Neural progenitor cell (in vitro differentiated cells): Measurements from ENCODE around the gene ELFN1. TPM values are rescaled to one million over a fixed set of nuclear protein-coding genes. Genes with fewer than 3 reads are reported as not detected.

Experiments used
- DNase-seq: peaks from one replicate; pipeline ENCODE4 v3.0.0-alpha.2; 2016; ENCODE audit warnings: low spot score
- H2AFZ ChIP-seq: fragments of 200-600 bp; sonication (generic); replicated peaks from 2 replicates; pipeline ENCODE4 v1.6.1; 2016; ENCODE audit warnings: antibody characterized with exemption
- H3F3A ChIP-seq: fragments of 200-600 bp; sonication (generic); 2 replicates; pipeline ENCODE4 v1.6.1; 2016; ENCODE audit warnings: antibody characterized with exemption, low read depth
- H3K27ac ChIP-seq: fragments of 200-600 bp; sonication (generic); 2 replicates; pipeline ENCODE4 v1.5.1; 2016; ENCODE audit warnings: mild to moderate bottlenecking
- H3K27me3 ChIP-seq: fragments of 200-600 bp; sonication (generic); 2 replicates; pipeline ENCODE4 v1.6.1; 2016; ENCODE audit warnings: mild to moderate bottlenecking, moderate library complexity
- H3K36me3 ChIP-seq: fragments of 200-600 bp; sonication (generic); 2 replicates; pipeline ENCODE4 v1.5.1; 2016
- H3K4me1 ChIP-seq: fragments of 200-600 bp; sonication (generic); 2 replicates; pipeline ENCODE4 v1.6.1; 2016; ENCODE audit warnings: mixed run types
- H3K4me2 ChIP-seq: fragments of 200-600 bp; sonication (generic); 2 replicates; pipeline ENCODE4 v1.6.1; 2016
- H3K4me3 ChIP-seq: fragments of 200-600 bp; sonication (generic); 2 replicates; pipeline ENCODE4 v1.5.1; 2016
- H3K79me2 ChIP-seq: fragments of 200-600 bp; sonication (generic); 2 replicates; pipeline ENCODE4 v1.6.1; 2016; ENCODE audit warnings: low read depth
- H3K9ac ChIP-seq: fragments of 200-600 bp; sonication (generic); 2 replicates; pipeline ENCODE4 v1.6.1; 2016
- H3K9me3 ChIP-seq: fragments of 200-600 bp; sonication (generic); 2 replicates; pipeline ENCODE4 v1.5.1; 2016; ENCODE audit warnings: low read depth
- H4K20me1 ChIP-seq: fragments of 200-600 bp; sonication (generic); 2 replicates; pipeline ENCODE4 v1.6.1; 2016; ENCODE audit warnings: low read depth
- H3K27ac Mint-ChIP-seq: 3 replicates; pipeline ENCODE4 v1.8.0; 2021; ENCODE audit warnings: mixed read lengths
- H3K27me3 Mint-ChIP-seq: 2 replicates; pipeline ENCODE4 v1.8.0; 2022; ENCODE audit warnings: low read depth, mild to moderate bottlenecking, inconsistent platforms, moderate library complexity, mixed read lengths; ENCODE audit not compliant: insufficient read depth
- H3K36me3 Mint-ChIP-seq: 3 replicates; pipeline ENCODE4 v1.8.0; 2021; ENCODE audit warnings: mixed read lengths
- H3K4me1 Mint-ChIP-seq: 3 replicates; pipeline ENCODE4 v1.8.0; 2021; ENCODE audit warnings: mixed read lengths
- H3K4me3 Mint-ChIP-seq: 3 replicates; pipeline ENCODE4 v1.8.0; 2021; ENCODE audit warnings: mild to moderate bottlenecking, moderate library complexity, mixed read lengths
- H3K9me3 Mint-ChIP-seq: 3 replicates; pipeline ENCODE4 v1.8.0; 2020; ENCODE audit warnings: mixed read lengths
- EZH2 ChIP-seq: fragments of 200-600 bp; sonication (generic); IDR thresholded peaks from 2 replicates; pipeline ENCODE4 v1.6.1; 2017; ENCODE audit warnings: antibody characterized with exemption, mild to moderate bottlenecking, moderate library complexity
- EZH2phosphoT487 ChIP-seq: fragments of 200-600 bp; sonication (generic); IDR thresholded peaks from 2 replicates; pipeline ENCODE4 v1.6.1; 2017; ENCODE audit warnings: antibody characterized with exemption
- total RNA-seq: library from RNA; depleted of rRNA; stranded (reverse); fragments of >200 nt; gene quantifications from 2 replicates; pipeline ENCODE4 v1.2.3, GENCODE V29; 2015; ENCODE audit warnings: low replicate concordance
- TF ChIP-seq, protein P1 (sequence below): fragments of 200-600 bp; sonication (generic); IDR thresholded peaks from 2 replicates; pipeline ENCODE4 v1.5.1; 2017; ENCODE audit warnings: antibody characterized with exemption, mild to moderate bottlenecking

ELFN1 gene
- 2.2 and 13.6 TPM in 2 replicates for total RNA-seq

DNA sequence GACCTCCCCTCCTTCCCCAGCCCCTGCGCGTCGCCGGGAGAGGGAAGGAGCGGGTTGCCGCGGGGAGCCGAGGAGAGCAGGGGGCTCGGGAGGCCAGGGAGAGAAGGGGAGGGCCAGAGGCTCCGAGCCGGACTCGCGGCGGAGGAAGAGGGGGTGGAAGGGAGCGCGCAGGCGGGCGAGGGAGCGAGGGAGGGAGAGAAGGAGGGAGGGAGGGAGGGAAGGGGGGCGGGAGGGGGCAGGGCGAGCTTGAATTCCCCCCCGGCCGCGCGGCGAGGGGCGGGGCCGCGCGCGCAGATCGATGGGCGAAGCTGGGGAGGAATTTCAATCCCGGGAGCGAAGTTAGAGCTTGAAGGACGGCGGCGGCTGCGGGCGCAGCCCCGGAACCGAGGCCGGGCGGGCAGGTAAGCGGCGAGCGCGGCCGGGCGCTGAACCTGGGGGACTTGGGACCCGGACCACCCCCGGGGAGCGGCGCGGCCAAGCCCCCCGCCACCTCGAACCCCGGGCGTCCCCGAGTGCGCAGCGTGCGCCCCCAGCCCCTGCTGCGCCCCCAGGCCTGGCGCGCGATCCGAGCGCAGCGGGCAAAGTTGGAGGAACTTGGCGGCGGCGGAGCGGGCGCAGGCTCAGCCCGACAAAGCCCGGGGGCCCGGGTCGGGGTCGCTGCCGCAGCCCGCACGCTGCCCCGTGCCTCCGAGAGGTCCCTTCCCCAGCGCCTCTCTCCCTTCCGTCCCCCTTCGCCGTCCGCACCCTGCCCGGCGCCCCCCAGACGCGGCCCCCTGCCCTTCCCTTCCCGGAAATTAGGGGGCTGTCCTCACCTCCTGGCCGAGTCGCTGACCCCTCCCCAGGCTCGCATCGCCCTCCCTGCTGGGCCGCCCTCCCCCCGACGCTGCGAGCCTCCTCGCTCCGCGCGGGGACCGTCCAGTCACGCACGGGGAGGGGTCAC is at the start of gene ELFN1:
Gene ELFN1 (plus strand): TSS at position 324 of the 940 bp plus-strand sequence. CDS start 74,320 bp downstream, outside the sequence.
- Mint-ChIP-seq H3K4me3 (peak within 1 kb of the TSS; percentile 82), H3K4me1 (peaks cover 16% of the 10 kb centered on the region), H3K36me3 (no peaks in the 10 kb centered on the region), H3K9me3 (no peaks in the 10 kb centered on the region), H3K27ac (peak within 1 kb of the TSS; percentile 80), H3K27me3 (peaks cover 12% of the 10 kb centered on the region)
- Histone ChIP-seq H3K36me3 (no peaks in the 10 kb centered on the region), H3K4me2 (peak within 1 kb of the TSS; percentile 80), H3K4me1 (peaks cover 35% of the 10 kb centered on the region), H3K79me2 (no peaks in the 10 kb centered on the region), H3K4me3 (peak within 1 kb of the TSS; percentile 80), H3K27ac (no peak within 1 kb of the TSS), H3K9ac (no peak within 1 kb of the TSS), H4K20me1 (peaks cover 41% of the 10 kb centered on the region), H3K9me3 (no peaks in the 10 kb centered on the region), H3K27me3 (peaks cover 92% of the 10 kb centered on the region), H2AFZ (no peak within 1 kb of the TSS), H3F3A (peaks cover 38% of the 10 kb centered on the region)
- peak; percentile 93 for DNase-seq
- TF ChIP-seq EZH2 (peak; percentile 14), EZH2phosphoT487 (no peak)
- TF ChIP-seq, protein P1, sequence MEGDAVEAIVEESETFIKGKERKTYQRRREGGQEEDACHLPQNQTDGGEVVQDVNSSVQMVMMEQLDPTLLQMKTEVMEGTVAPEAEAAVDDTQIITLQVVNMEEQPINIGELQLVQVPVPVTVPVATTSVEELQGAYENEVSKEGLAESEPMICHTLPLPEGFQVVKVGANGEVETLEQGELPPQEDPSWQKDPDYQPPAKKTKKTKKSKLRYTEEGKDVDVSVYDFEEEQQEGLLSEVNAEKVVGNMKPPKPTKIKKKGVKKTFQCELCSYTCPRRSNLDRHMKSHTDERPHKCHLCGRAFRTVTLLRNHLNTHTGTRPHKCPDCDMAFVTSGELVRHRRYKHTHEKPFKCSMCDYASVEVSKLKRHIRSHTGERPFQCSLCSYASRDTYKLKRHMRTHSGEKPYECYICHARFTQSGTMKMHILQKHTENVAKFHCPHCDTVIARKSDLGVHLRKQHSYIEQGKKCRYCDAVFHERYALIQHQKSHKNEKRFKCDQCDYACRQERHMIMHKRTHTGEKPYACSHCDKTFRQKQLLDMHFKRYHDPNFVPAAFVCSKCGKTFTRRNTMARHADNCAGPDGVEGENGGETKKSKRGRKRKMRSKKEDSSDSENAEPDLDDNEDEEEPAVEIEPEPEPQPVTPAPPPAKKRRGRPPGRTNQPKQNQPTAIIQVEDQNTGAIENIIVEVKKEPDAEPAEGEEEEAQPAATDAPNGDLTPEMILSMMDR, result no peak

DNA sequence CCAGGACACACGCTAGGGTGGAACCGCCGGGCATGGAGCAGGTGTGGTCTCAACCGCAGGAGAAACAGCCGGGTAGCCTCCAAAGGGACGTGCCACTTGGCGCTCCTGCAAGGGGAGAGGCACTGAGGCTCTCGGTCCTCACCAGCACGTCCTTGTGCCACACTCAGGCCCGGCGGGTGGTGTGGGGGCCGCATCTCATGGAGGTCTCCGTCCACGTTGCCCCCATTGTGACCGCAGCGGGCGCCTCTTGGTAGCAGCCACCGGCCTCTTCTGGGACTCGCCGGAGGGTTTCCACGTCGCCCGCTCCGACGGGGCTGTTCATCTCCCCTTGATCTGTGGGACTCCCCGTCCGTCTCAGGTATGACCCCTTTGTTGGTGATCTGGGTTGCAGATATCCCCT is 49.2 kb upstream of the ELFN1 start:
- no peak overlapping the region for H3K4me3 Mint-ChIP-seq
- peak overlapping the region; percentile 35 for H3K27ac Mint-ChIP-seq

DNA sequence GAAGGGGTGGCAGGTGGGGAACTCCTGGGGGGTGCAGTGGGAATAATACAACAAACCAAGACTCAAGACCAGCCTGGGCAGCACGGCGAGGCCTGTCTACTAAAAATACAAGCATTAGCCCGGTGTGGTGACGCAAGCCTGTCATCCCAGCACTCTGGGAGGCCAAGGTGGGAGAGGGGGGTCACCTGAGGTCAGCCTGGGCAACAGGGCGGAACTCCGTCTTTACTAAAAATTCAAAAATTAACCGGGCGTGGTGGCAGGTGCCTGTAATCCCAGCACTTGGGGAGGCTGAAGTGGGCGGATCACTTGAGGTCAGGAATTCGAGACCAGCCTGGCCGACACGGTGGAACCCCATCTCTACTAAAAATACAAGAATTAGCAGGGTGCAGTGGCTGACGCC is 48.4 kb upstream of the ELFN1 start:
- no peak overlapping the region for H3K9ac ChIP-seq
- H3K4me2 ChIP-seq, result no peak overlapping the region
- H3K9me3 ChIP-seq, result no peaks in the 10 kb centered on the region
- H3F3A ChIP-seq, result no peaks in the 10 kb centered on the region
- H3K9me3 Mint-ChIP-seq, result no peaks in the 10 kb centered on the region
- H3K36me3 Mint-ChIP-seq, result no peaks in the 10 kb centered on the region
- no peak overlapping the region for H3K4me3 ChIP-seq
- no peaks in the 10 kb centered on the region for H3K27me3 Mint-ChIP-seq
- H3K4me3 Mint-ChIP-seq, result no peak overlapping the region
- no peak overlapping the region for H2AFZ ChIP-seq
- no peaks in the 10 kb centered on the region for H4K20me1 ChIP-seq
- no peaks in the 10 kb centered on the region for H3K36me3 ChIP-seq
- no peaks in the 10 kb centered on the region for H3K27me3 ChIP-seq
- no peak for DNase-seq
- H3K27ac Mint-ChIP-seq, result no peak overlapping the region
- H3K79me2 ChIP-seq, result no peaks in the 10 kb centered on the region
- TF ChIP-seq EZH2 (no peak), EZH2phosphoT487 (no peak)
- TF ChIP-seq, protein P1, result no peak
- H3K4me1 Mint-ChIP-seq, result no peaks in the 10 kb centered on the region
- no peak overlapping the region for H3K27ac ChIP-seq
- no peaks in the 10 kb centered on the region for H3K4me1 ChIP-seq

More for the DNA sequence above, 49.2 kb upstream of the ELFN1 start:
- H3K4me1 ChIP-seq, result no peaks in the 10 kb centered on the region
- H4K20me1 ChIP-seq, result no peaks in the 10 kb centered on the region
- no peaks in the 10 kb centered on the region for H3K27me3 ChIP-seq
- no peak for DNase-seq
- no peaks in the 10 kb centered on the region for H3F3A ChIP-seq
- H3K27ac ChIP-seq, result no peak overlapping the region
- H3K27me3 Mint-ChIP-seq, result no peaks in the 10 kb centered on the region
- H3K9me3 ChIP-seq, result no peaks in the 10 kb centered on the region
- H3K9me3 Mint-ChIP-seq, result no peaks in the 10 kb centered on the region
- H3K9ac ChIP-seq, result no peak overlapping the region
- H3K4me2 ChIP-seq, result no peak overlapping the region
- H3K36me3 Mint-ChIP-seq, result no peaks in the 10 kb centered on the region
- no peak overlapping the region for H2AFZ ChIP-seq
- H3K4me1 Mint-ChIP-seq, result no peaks in the 10 kb centered on the region
- TF ChIP-seq EZH2 (no peak), EZH2phosphoT487 (no peak)
- TF ChIP-seq, protein P1, result no peak
- no peaks in the 10 kb centered on the region for H3K79me2 ChIP-seq
- H3K4me3 ChIP-seq, result no peak overlapping the region
- no peaks in the 10 kb centered on the region for H3K36me3 ChIP-seq
